Tibial nerve (tissue), 4 donors: ENCODE measurements around the gene ANKRD11. TPM values are rescaled to one million over a fixed set of nuclear protein-coding genes. Genes with fewer than 3 reads are reported as not detected.
"Not testable (repeated sequence)": the region's sequence is repeated elsewhere in the genome, so short reads cannot be mapped to it uniquely, and the experiment has no call there.

ENCODE experiments used
- DNase-seq, 2 donors: peaks; one replicate each; pipeline ENCODE4 v3.0.0-alpha.2; 2019; ENCODE audit warnings: low spot score in 2 of 2
- H3K27ac ChIP-seq, 4 donors: fragments of 200-600 bp; sonication (generic) in 3 of 4; one replicate each; pipeline ENCODE4 v1.5.1; 2017 to 2019; ENCODE audit warnings: mild to moderate bottlenecking in 1 of 4
- H3K27me3 ChIP-seq, 2 donors: fragments of 200-600 bp; sonication (generic) in 1 of 2; one replicate each; pipeline versions ENCODE4 v1.5.1 to v1.6.0; 2017 to 2019
- H3K36me3 ChIP-seq, 3 donors: fragments of 200-600 bp; sonication (generic); one replicate each; pipeline ENCODE4 v1.5.1; 2018 to 2019
- H3K4me1 ChIP-seq, 4 donors: fragments of 200-600 bp; sonication (generic) in 3 of 4; one replicate each; pipeline ENCODE4 v1.5.1; 2017 to 2019
- H3K4me3 ChIP-seq, 4 donors: fragments of 200-600 bp; sonication (generic) in 3 of 4; one replicate each; pipeline ENCODE4 v1.5.1; 2017 to 2019; ENCODE audit warnings: mild to moderate bottlenecking in 1 of 4, moderate library complexity in 1 of 4
- H3K9me3 ChIP-seq, 4 donors: fragments of 200-600 bp; sonication (generic) in 3 of 4; one replicate each; pipeline ENCODE4 v1.5.1; 2017 to 2019
- CTCF ChIP-seq, 5 experiments: fragments of 200-600 bp in 3 of 5; fragments of 450-650 bp in 2 of 5; sonication (generic) in 3 of 5; IDR thresholded peaks; one replicate each; pipeline ENCODE4 v1.5.1; 2016 to 2019; ENCODE audit warnings: antibody characterized with exemption in 5 of 5, mild to moderate bottlenecking in 3 of 5, moderate library complexity in 2 of 5
- EP300 ChIP-seq, 2 donors: sonication (generic); formaldehyde crosslinking; IDR thresholded peaks; one replicate each; pipeline ENCODE4 v1.6.1; 2017; ENCODE audit warnings: antibody characterized with exemption in 2 of 2, mild to moderate bottlenecking in 1 of 2
- POLR2A ChIP-seq, 2 donors: fragments of 450-650 bp; IDR thresholded peaks; one replicate each; pipeline ENCODE4 v1.6.1; 2017; ENCODE audit warnings: antibody characterized with exemption in 2 of 2, mild to moderate bottlenecking in 2 of 2, moderate library complexity in 2 of 2
- WGBS, 2 donors: methylation state at CpG; one replicate each; pipeline ENCODE4 v1.1.5; 2018; 5-methylcytosine and 5-hydroxymethylcytosine counted together
- total RNA-seq, 4 donors: library from RNA; depleted of rRNA; stranded (reverse); fragments of >200 nt; gene quantifications; one replicate each; pipeline ENCODE4 v1.1.0, GENCODE V29; 2016

Gene ANKRD11
- total RNA-seq, 4 donors from 2014 or later, result 104 to 177 (median 112) TPM

GRCh38 chr16:89266521-89267134, 223.7 kb downstream of the ANKRD11 start:
- no peak overlapping the region for H3K27ac ChIP-seq
- no peak for DNase-seq
- peaks cover 0 to 14% (median 0%) of the 10 kb centered on the region in 4 donors for H3K4me1 ChIP-seq
- H3K27me3 ChIP-seq, result no peaks in the 10 kb centered on the region
- TF ChIP-seq EP300 (IDR thresholded peaks at IDR 0.05) (no peak), CTCF (IDR thresholded peaks at IDR 0.05) (no peak), POLR2A (IDR thresholded peaks at IDR 0.05) (no peak)
- H3K9me3 ChIP-seq, result peaks cover 0 to 19% (median 0%) of the 10 kb centered on the region in 4 donors
- WGBS, 2 donors, result 90 to 92% methylated on average over 9 to 17 of the region's 17 CpGs
- peaks cover 10 to 68% (median 17%) of the 10 kb centered on the region in 3 donors for H3K36me3 ChIP-seq
- no peak overlapping the region for H3K4me3 ChIP-seq

GRCh38 chr16:89265647-89266046, 224.7 kb downstream of the ANKRD11 start:
- peaks cover 10 to 58% (median 13%) of the 10 kb centered on the region in 3 donors for H3K36me3 ChIP-seq
- H3K27ac ChIP-seq, result no peak overlapping the region
- peaks cover 0 to 19% (median 0%) of the 10 kb centered on the region in 4 donors for H3K9me3 ChIP-seq
- TF ChIP-seq EP300 (IDR thresholded peaks at IDR 0.05) (no peak), CTCF (IDR thresholded peaks at IDR 0.05) (no peak), POLR2A (IDR thresholded peaks at IDR 0.05) (no peak)
- H3K27me3 ChIP-seq, result no peaks in the 10 kb centered on the region
- DNase-seq, result no peak
- H3K4me1 ChIP-seq, result peaks cover 0 to 14% (median 0%) of the 10 kb centered on the region in 4 donors
- 87 to 91% methylated on average over 19 to 21 of the region's 21 CpGs for WGBS, 2 donors
- no peak overlapping the region for H3K4me3 ChIP-seq

GRCh38 chr16:89264800-89265550, 225.4 kb downstream of the ANKRD11 start:
- H3K4me1 ChIP-seq, result peaks cover 0 to 11% (median 0%) of the 10 kb centered on the region in 4 donors
- H3K9me3 ChIP-seq, result peaks cover 0 to 19% (median 0%) of the 10 kb centered on the region in 4 donors
- H3K4me3 ChIP-seq, result no peak overlapping the region
- 88 to 90% methylated on average over 17 to 19 of the region's 19 CpGs for WGBS, 2 donors
- DNase-seq, result no peak
- H3K27ac ChIP-seq, result no peak overlapping the region
- H3K36me3 ChIP-seq, result peaks cover 6 to 51% (median 6%) of the 10 kb centered on the region in 3 donors
- TF ChIP-seq POLR2A (IDR thresholded peaks at IDR 0.05), result no peak
- no peak for TF ChIP-seq EP300 (IDR thresholded peaks at IDR 0.05)
- TF ChIP-seq CTCF (IDR thresholded peaks at IDR 0.05), result no peak
- H3K27me3 ChIP-seq, result no peaks in the 10 kb centered on the region

- Histone ChIP-seq H3K9me3 (peaks cover 0 to 19% (median 0%) of the 10 kb centered on the region in 4 donors), H3K27me3 (peaks cover 0 to 11% of the 10 kb centered on the region in 2 donors), H3K27ac (no peak overlapping the region), H3K4me1 (peaks cover 0 to 10% (median 8%) of the 10 kb centered on the region in 4 donors), H3K36me3 (peaks cover 0 to 28% (median 4%) of the 10 kb centered on the region in 3 donors), H3K4me3 (no peak overlapping the region)
- TF ChIP-seq CTCF (IDR thresholded peaks at IDR 0.05), result no peak
- TF ChIP-seq EP300 (IDR thresholded peaks at IDR 0.05), result no peak
- no peak for TF ChIP-seq POLR2A (IDR thresholded peaks at IDR 0.05)
- DNase-seq, result no peak
- 85 to 88% methylated on average over 30 of the region's 30 CpGs for WGBS, 2 donors
Measured at GRCh38 chr16:89261691-89262563, 228.4 kb downstream of the ANKRD11 start.

GRCh38 chr16:89259901-89260300, 230.5 kb downstream of the ANKRD11 start:
- peaks cover 0 to 21% of the 10 kb centered on the region in 2 donors for H3K27me3 ChIP-seq
- H3K4me1 ChIP-seq, result peaks cover 0 to 16% (median 10%) of the 10 kb centered on the region in 4 donors
- WGBS, 2 donors, result 93 to 94% methylated on average over 13 of the region's 13 CpGs
- H3K27ac ChIP-seq, DNase-seq, H3K36me3 ChIP-seq, H3K4me3 ChIP-seq: not testable (repeated sequence)
- peaks cover 0 to 19% (median 0%) of the 10 kb centered on the region in 4 donors for H3K9me3 ChIP-seq
